ENCODE data around the gene AQP12B. TPM values are rescaled to one million over a fixed set of nuclear protein-coding genes. Genes with fewer than 3 reads are reported as not detected.

Gene AQP12B
- polyA plus RNA-seq, 4 donors, result 0.19 to 2.8 (median 0.60) TPM

- DNase-seq (ENCODE audit: low read depth in 4 of 4, low spot score in 2 of 4), result no peak
Measured at GRCh38 chr2:240637116-240637900, 45.4 kb downstream of the AQP12B start.

DNA sequence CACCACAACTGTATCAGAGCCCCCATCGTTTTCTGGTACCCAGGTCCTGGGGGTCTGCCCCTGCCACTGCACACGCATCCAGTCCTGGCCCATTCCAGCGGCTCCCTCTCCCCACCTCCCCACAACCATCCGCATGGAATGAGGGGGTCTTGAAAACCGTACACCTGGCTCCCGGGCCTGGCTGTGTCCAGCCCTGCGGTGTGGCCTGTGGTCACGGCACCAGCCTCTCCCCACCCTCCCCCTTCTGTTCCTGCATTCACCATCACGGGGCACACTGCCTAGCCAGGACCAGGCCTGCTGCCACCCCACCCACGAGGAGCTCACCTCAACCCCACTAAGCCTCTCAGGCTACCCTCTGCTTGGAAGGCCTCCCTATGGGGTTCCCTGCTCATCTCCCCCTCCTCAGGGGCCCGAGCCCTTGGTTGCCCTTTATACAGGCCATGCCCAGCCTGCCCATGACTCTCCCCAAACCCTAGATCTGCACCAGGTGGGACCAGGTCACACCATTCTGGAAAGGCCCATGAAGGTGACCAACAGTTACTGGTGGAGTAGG, 46.0 kb downstream of the AQP12B start:
- no peak for DNase-seq (ENCODE audit: low read depth in 4 of 4, low spot score in 2 of 4)

GRCh38 chr2:240635998-240636547, 46.6 kb downstream of the AQP12B start:
- no peak for DNase-seq (ENCODE audit: low read depth in 4 of 4, low spot score in 2 of 4)

- no peak for DNase-seq (ENCODE audit: low read depth in 4 of 4, low spot score in 2 of 4)
Measured at GRCh38 chr2:240635121-240635997, 47.3 kb downstream of the AQP12B start.

DNA sequence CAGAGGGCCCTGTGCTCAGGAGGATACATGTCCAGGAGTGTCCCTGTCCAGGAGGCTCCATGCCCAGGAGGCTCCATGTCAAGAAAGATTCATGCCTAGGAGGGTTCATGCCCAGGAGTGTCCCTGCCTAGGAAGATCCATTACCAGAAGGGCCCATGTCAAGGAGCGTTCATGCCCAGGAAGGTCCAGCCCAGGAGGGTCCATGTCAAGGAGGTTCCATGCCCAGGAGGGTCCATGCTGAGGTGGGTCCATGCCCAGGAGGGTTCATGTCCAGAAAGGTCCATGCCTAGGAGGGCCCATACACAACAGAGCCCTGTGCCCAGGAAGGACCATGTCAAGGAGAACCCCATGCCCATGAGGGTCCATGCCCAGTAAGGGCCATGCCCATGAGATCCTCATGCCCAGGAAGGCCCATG, 50.4 kb downstream of the AQP12B start:
- no peak for DNase-seq (ENCODE audit: low read depth in 4 of 4, low spot score in 2 of 4)

GRCh38 chr2:240631548-240632305, 51.0 kb downstream of the AQP12B start:
- no peak for DNase-seq (ENCODE audit: low read depth in 4 of 4, low spot score in 2 of 4)

GRCh38 chr2:240630771-240631547, 51.7 kb downstream of the AQP12B start:
- no peak for DNase-seq (ENCODE audit: low read depth in 4 of 4, low spot score in 2 of 4)

GRCh38 chr2:240629968-240630770, 52.5 kb downstream of the AQP12B start:
- no peak for DNase-seq (ENCODE audit: low read depth in 4 of 4, low spot score in 2 of 4)

GRCh38 chr2:240629619-240629967, 53.1 kb downstream of the AQP12B start:
- DNase-seq (ENCODE audit: low read depth in 4 of 4, low spot score in 2 of 4), result no peak

GRCh38 chr2:240628808-240629618, 53.7 kb downstream of the AQP12B start:
- DNase-seq (ENCODE audit: low read depth in 4 of 4, low spot score in 2 of 4), result no peak

- DNase-seq (ENCODE audit: low read depth in 4 of 4, low spot score in 2 of 4), result no peak
Measured at GRCh38 chr2:240628507-240628807, 54.2 kb downstream of the AQP12B start.

DNA sequence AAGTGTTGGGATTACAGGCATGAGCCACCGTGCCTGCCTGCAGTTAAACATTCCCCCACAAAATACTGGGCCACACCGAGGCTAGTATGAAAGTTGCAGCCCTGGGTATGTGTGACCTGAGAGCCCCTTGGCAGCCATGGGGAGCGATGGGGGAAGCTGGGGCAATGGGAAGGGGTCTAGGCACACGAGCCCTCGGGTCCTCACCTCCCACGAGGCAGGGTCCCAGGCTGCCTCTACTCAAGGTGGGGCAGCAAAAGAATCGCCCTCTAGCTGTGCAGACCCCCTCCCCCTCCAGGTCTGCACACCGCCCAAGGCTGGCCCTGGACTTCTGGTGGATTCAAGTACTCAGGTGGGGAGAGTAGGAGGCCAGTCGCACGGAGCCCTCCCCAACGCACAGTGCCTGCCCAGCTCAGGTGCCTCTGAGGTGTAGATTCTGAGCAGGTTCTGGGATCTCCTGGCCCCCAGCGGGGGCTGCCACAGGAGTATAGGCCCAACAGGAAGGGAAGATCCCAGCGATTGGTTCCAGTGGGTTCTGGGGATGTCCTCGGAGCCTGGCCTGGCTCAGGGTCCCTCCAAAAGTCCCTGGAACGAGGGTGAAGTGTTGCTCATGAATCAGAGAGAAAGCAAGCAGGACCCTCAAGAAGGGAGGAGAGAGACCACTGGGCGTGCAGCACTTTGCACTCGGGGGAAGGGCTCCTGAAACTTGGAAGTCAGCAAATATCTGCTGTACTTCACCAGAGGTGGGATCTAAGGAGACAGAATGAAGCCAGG, 54.8 kb downstream of the AQP12B start:
- no peak for DNase-seq (ENCODE audit: low read depth in 4 of 4, low spot score in 2 of 4)

DNA sequence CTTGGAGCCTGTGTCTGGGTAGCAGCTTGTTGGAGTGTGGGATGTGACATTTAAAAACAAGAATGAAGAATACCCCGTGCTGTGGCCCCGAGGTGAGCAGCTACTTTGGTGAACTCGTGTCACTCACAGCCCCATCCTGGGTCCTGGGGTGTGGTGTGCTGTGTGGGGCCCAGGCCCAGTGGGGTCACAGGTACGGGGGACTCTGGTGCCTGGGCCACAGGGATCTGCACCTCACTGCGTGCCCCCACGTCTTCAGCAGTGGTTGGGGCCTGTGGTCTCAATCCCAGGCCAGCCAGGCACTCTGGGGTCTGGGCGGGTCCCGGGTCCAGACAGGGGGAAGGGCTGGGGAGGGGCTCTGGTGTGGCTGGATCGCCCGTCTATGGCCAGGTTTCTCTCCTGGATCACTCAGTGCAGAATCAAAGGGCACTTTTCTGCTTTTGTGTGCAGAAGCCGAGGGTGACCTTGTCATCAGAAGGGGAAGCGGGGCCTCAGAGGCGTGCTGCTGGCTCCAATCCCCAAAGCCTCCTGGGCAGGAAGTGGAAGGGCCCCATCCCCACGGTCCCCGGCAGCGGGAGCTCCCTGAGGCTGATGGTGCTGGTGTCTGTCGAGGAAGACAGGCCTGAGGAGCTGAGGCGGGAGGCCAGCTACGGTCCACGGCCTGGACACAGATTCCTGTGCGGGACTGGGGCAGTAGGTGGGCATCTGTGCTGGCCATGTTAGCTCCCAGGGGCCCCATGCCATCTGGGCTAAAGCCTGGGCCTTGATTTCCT, 56.0 kb downstream of the AQP12B start:
- no peak for DNase-seq (ENCODE audit: low read depth in 4 of 4, low spot score in 2 of 4)

Measured in left renal cortex interstitium (tissue), 4 donors.